NCI-H2081 (cell line): ENCODE data around the gene SEC16A.
A peak's percentile ranks its signal among the peaks of the same experiment; 100 is the strongest.

ENCODE experiments used
- DNase-seq, 2 experiments: peaks; one replicate each; lab custom pipeline; 2025; lab: John Stamatoyannopoulos, UW

The SEC16A gene

GRCh38 chr9:136504512-136505348 is 21.9 kb upstream of the SEC16A start:
- DNase-seq = no peak

- no peak for DNase-seq
Measured at GRCh38 chr9:136502940-136503550, 20.2 kb upstream of the SEC16A start.

GRCh38 chr9:136502196-136502595 is 19.4 kb upstream of the SEC16A start:
- no peak for DNase-seq

- DNase-seq = no peak
Measured at GRCh38 chr9:136501686-136502085, 18.8 kb upstream of the SEC16A start.

- DNase-seq = no peak
Measured at GRCh38 chr9:136499935-136500910, 17.4 kb upstream of the SEC16A start.

GRCh38 chr9:136499071-136499934 is 16.5 kb upstream of the SEC16A start:
- DNase-seq = no peak

GRCh38 chr9:136497916-136498695 is 15.3 kb upstream of the SEC16A start:
- DNase-seq = no peak

GRCh38 chr9:136496801-136497620 is 14.2 kb upstream of the SEC16A start:
- no peak for DNase-seq

GRCh38 chr9:136496181-136496580 is 13.3 kb upstream of the SEC16A start:
- no peak for DNase-seq

- no peak for DNase-seq
Measured at GRCh38 chr9:136495238-136495800, 12.5 kb upstream of the SEC16A start.

- no peak for DNase-seq
Measured at GRCh38 chr9:136494531-136495215, 11.8 kb upstream of the SEC16A start.

GRCh38 chr9:136494012-136494411 is 11.2 kb upstream of the SEC16A start:
- DNase-seq = no peak

GRCh38 chr9:136493567-136493971 is 10.7 kb upstream of the SEC16A start:
- DNase-seq = no peak

- DNase-seq = no peak
Measured at GRCh38 chr9:136492978-136493522, 10.2 kb upstream of the SEC16A start.

GRCh38 chr9:136489731-136490130 is 6.9 kb upstream of the SEC16A start:
- no peak for DNase-seq

GRCh38 chr9:136488247-136489214 is 5.7 kb upstream of the SEC16A start:
- DNase-seq = peak; percentile 35 to 44

GRCh38 chr9:136487672-136488071 is 4.8 kb upstream of the SEC16A start:
- no peak for DNase-seq
